ENCODE results near the gene B3GNT2.

GRCh38 chr2:62203459-62203858, 7.5 kb downstream of the B3GNT2 start:
- TF ChIP-seq, protein P1, sequence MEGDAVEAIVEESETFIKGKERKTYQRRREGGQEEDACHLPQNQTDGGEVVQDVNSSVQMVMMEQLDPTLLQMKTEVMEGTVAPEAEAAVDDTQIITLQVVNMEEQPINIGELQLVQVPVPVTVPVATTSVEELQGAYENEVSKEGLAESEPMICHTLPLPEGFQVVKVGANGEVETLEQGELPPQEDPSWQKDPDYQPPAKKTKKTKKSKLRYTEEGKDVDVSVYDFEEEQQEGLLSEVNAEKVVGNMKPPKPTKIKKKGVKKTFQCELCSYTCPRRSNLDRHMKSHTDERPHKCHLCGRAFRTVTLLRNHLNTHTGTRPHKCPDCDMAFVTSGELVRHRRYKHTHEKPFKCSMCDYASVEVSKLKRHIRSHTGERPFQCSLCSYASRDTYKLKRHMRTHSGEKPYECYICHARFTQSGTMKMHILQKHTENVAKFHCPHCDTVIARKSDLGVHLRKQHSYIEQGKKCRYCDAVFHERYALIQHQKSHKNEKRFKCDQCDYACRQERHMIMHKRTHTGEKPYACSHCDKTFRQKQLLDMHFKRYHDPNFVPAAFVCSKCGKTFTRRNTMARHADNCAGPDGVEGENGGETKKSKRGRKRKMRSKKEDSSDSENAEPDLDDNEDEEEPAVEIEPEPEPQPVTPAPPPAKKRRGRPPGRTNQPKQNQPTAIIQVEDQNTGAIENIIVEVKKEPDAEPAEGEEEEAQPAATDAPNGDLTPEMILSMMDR (IDR thresholded peaks at IDR 0.05), result no peak
- no peak for TF ChIP-seq ELF1 (IDR thresholded peaks at IDR 0.05)
- TF ChIP-seq EZH2phosphoT487 (IDR thresholded peaks at IDR 0.05; ENCODE audit: borderline replicate concordance, low read depth), result no peak
- no peak for TF ChIP-seq RXRA (IDR thresholded peaks at IDR 0.05; ENCODE audit: borderline replicate concordance, low read depth)
- no peak for TF ChIP-seq EP300 (IDR thresholded peaks at IDR 0.05; ENCODE audit: borderline replicate concordance in 1 of 2, low read depth in 1 of 2, low read length in 1 of 2)
- TF ChIP-seq SIN3A (IDR thresholded peaks at IDR 0.05; ENCODE audit: borderline replicate concordance, low read depth, low read length), result no peak
- TF ChIP-seq YY1 (IDR thresholded peaks at IDR 0.05; ENCODE audit: low read depth), result no peak
- no peak for TF ChIP-seq REST (IDR thresholded peaks at IDR 0.05; ENCODE audit: low read depth, low read length)
- no peak for TF ChIP-seq TAF1 (IDR thresholded peaks at IDR 0.05; ENCODE audit: borderline replicate concordance, low read depth, low read length)
- TF ChIP-seq MAX (IDR thresholded peaks at IDR 0.05; ENCODE audit: low read depth), result no peak
- TF ChIP-seq ZBTB33 (IDR thresholded peaks at IDR 0.05; ENCODE audit: borderline replicate concordance, low read depth), result no peak
- TF ChIP-seq POLR2AphosphoS5 (IDR thresholded peaks at IDR 0.05; ENCODE audit: low read depth, low read length), result no peak
